ENCODE results near the gene LDB1.

Gene LDB1

GRCh38 chr10:102117391-102118159, 2.6 kb downstream of the LDB1 start:
- peak; percentile 75 to 95 for DNase-seq (ENCODE audit: low read depth in 1 of 2, low spot score in 1 of 2)
- H3K27ac ChIP-seq (replicated peaks) = peak overlapping the region; percentile 88

GRCh38 chr10:102116656-102117055, 3.5 kb downstream of the LDB1 start:
- Histone ChIP-seq H3K4me3 (replicated peaks; ENCODE audit: insufficient read depth, low read length) (no peak overlapping the region), H3K27me3 (ENCODE audit: insufficient read depth, poor library complexity, severe bottlenecking) (no peaks in the 10 kb centered on the region), H3K27ac (replicated peaks) (peak overlapping the region; percentile 88)
- TF ChIP-seq GABPA (IDR thresholded peaks at IDR 0.05; ENCODE audit: low read depth) (no peak), POLR2AphosphoS5 (IDR thresholded peaks at IDR 0.05; ENCODE audit: low read depth) (no peak), SPI1 (IDR thresholded peaks at IDR 0.05; ENCODE audit: borderline replicate concordance, low read depth) (no peak)
- TF ChIP-seq, protein P1, sequence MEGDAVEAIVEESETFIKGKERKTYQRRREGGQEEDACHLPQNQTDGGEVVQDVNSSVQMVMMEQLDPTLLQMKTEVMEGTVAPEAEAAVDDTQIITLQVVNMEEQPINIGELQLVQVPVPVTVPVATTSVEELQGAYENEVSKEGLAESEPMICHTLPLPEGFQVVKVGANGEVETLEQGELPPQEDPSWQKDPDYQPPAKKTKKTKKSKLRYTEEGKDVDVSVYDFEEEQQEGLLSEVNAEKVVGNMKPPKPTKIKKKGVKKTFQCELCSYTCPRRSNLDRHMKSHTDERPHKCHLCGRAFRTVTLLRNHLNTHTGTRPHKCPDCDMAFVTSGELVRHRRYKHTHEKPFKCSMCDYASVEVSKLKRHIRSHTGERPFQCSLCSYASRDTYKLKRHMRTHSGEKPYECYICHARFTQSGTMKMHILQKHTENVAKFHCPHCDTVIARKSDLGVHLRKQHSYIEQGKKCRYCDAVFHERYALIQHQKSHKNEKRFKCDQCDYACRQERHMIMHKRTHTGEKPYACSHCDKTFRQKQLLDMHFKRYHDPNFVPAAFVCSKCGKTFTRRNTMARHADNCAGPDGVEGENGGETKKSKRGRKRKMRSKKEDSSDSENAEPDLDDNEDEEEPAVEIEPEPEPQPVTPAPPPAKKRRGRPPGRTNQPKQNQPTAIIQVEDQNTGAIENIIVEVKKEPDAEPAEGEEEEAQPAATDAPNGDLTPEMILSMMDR (IDR thresholded peaks at IDR 0.05; ENCODE audit: insufficient read depth, low read length) = no peak
- TF ChIP-seq, protein P2, sequence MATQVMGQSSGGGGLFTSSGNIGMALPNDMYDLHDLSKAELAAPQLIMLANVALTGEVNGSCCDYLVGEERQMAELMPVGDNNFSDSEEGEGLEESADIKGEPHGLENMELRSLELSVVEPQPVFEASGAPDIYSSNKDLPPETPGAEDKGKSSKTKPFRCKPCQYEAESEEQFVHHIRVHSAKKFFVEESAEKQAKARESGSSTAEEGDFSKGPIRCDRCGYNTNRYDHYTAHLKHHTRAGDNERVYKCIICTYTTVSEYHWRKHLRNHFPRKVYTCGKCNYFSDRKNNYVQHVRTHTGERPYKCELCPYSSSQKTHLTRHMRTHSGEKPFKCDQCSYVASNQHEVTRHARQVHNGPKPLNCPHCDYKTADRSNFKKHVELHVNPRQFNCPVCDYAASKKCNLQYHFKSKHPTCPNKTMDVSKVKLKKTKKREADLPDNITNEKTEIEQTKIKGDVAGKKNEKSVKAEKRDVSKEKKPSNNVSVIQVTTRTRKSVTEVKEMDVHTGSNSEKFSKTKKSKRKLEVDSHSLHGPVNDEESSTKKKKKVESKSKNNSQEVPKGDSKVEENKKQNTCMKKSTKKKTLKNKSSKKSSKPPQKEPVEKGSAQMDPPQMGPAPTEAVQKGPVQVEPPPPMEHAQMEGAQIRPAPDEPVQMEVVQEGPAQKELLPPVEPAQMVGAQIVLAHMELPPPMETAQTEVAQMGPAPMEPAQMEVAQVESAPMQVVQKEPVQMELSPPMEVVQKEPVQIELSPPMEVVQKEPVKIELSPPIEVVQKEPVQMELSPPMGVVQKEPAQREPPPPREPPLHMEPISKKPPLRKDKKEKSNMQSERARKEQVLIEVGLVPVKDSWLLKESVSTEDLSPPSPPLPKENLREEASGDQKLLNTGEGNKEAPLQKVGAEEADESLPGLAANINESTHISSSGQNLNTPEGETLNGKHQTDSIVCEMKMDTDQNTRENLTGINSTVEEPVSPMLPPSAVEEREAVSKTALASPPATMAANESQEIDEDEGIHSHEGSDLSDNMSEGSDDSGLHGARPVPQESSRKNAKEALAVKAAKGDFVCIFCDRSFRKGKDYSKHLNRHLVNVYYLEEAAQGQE (IDR thresholded peaks at IDR 0.05; ENCODE audit: insufficient replicate concordance, low read depth) = no peak
- DNase-seq (ENCODE audit: low read depth in 1 of 2, low spot score in 1 of 2) = no peak

More at GRCh38 chr10:102117391-102118159, 2.6 kb downstream of the LDB1 start:
- Histone ChIP-seq H3K4me3 (replicated peaks; ENCODE audit: insufficient read depth, low read length) (peak overlapping the region; percentile 84), H3K27me3 (ENCODE audit: insufficient read depth, poor library complexity, severe bottlenecking) (no peaks in the 10 kb centered on the region)
- TF ChIP-seq POLR2AphosphoS5 (IDR thresholded peaks at IDR 0.05; ENCODE audit: low read depth) = peak; percentile 72
- TF ChIP-seq, protein P2 (IDR thresholded peaks at IDR 0.05; ENCODE audit: insufficient replicate concordance, low read depth) = no peak

DNA sequence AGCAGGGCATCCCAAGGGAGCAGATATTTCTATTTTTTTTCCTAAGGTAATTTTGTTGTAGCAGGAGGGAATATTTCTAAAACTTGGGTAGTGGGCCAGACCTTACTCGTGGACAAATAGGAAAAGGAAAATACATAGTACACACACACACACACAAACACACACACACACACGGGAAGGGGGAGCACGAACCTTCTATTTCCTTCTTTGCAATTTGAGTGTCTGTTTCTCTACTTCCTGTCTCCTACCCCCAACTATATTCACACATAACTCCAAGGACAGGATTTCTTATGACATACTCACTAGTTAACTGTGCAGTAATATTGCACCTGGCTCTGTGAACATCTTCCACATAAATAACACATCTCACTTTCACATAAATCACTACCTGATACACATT, 4.4 kb downstream of the LDB1 start:
- Histone ChIP-seq H3K27me3 (ENCODE audit: insufficient read depth, poor library complexity, severe bottlenecking) (no peaks in the 10 kb centered on the region), H3K27ac (replicated peaks) (peak overlapping the region; percentile 88), H3K4me3 (replicated peaks; ENCODE audit: insufficient read depth, low read length) (peak overlapping the region; percentile 74)
- TF ChIP-seq, protein P2 (IDR thresholded peaks at IDR 0.05; ENCODE audit: insufficient replicate concordance, low read depth) = no peak
- TF ChIP-seq POLR2AphosphoS5 (IDR thresholded peaks at IDR 0.05; ENCODE audit: low read depth) (no peak), SPI1 (IDR thresholded peaks at IDR 0.05; ENCODE audit: borderline replicate concordance, low read depth) (peak; percentile 39; the same call in 1 of the 2 replicates)
- TF ChIP-seq, protein P1 (IDR thresholded peaks at IDR 0.05; ENCODE audit: insufficient read depth, low read length) = no peak
- peak in 1 of 2 experiments; percentile 69 for DNase-seq (ENCODE audit: low read depth in 1 of 2, low spot score in 1 of 2)
